GM19467 (cell line): ENCODE measurements around the gene OTUD6A.

Experiments
- ATAC-seq: cut with Tn5 transposase; IDR thresholded peaks from one replicate; pipeline ENCODE4 v1.9.1; 2021; ENCODE audit warnings: mild to moderate bottlenecking, moderate library complexity; ENCODE audit not compliant: unreplicated experiment

Gene OTUD6A

GRCh38 chrX:70062076-70062475 lies at the start of gene OTUD6A:
TSS of gene OTUD6A (plus strand) at chrX:70062457. CDS start at chrX:70062525, 68 bp downstream.
- ATAC-seq, result no peak

GRCh38 chrX:70012756-70013155 lies 49.5 kb upstream of the OTUD6A start:
- no peak for ATAC-seq

GRCh38 chrX:70013466-70014381 lies 48.5 kb upstream of the OTUD6A start:
- no peak for ATAC-seq

- ATAC-seq, result no peak
Observed at GRCh38 chrX:70016513-70016912, 45.7 kb upstream of the OTUD6A start.

- ATAC-seq, result no peak
Observed at GRCh38 chrX:70022616-70023015, 39.6 kb upstream of the OTUD6A start.

- ATAC-seq, result no peak
Observed at GRCh38 chrX:70025464-70025863, 36.8 kb upstream of the OTUD6A start.

- ATAC-seq, result no peak
Observed at GRCh38 chrX:70026112-70026850, 36.0 kb upstream of the OTUD6A start.

GRCh38 chrX:70026851-70027200 lies 35.4 kb upstream of the OTUD6A start:
- ATAC-seq, result no peak

GRCh38 chrX:70029863-70030262 lies 32.4 kb upstream of the OTUD6A start:
- no peak for ATAC-seq

GRCh38 chrX:70030301-70030767 lies 31.9 kb upstream of the OTUD6A start:
- ATAC-seq, result peak; percentile 64

- no peak for ATAC-seq
Observed at GRCh38 chrX:70032792-70033191, 29.5 kb upstream of the OTUD6A start.

GRCh38 chrX:70033348-70034051 lies 28.8 kb upstream of the OTUD6A start:
- ATAC-seq, result no peak

GRCh38 chrX:70034646-70035045 lies 27.6 kb upstream of the OTUD6A start:
- no peak for ATAC-seq

- no peak for ATAC-seq
Observed at GRCh38 chrX:70038515-70038914, 23.7 kb upstream of the OTUD6A start.

- ATAC-seq, result no peak
Observed at GRCh38 chrX:70038951-70039350, 23.3 kb upstream of the OTUD6A start.

- no peak for ATAC-seq
Observed at GRCh38 chrX:70039758-70040157, 22.5 kb upstream of the OTUD6A start.

GRCh38 chrX:70041993-70042392 lies 20.3 kb upstream of the OTUD6A start:
- ATAC-seq, result no peak

GRCh38 chrX:70042399-70043371 lies 19.6 kb upstream of the OTUD6A start:
- ATAC-seq, result no peak

GRCh38 chrX:70043685-70044084 lies 18.6 kb upstream of the OTUD6A start:
- ATAC-seq, result no peak
